Activated CD4-positive, alpha-beta memory T cell treated with anti-CD3 and anti-CD28 coated beads for 36 hours (primary cell): Measurements from ENCODE around the gene FGF1. TPM values are rescaled to one million over a fixed set of nuclear protein-coding genes. Genes with fewer than 3 reads are reported as not detected.
"Not testable (repeated sequence)": the region's sequence is repeated elsewhere in the genome, so short reads cannot be mapped to it uniquely, and the experiment has no call there.

Experiments
- CTCF ChIA-PET: fragments of 350-600 bp; sonication (Branson Sonifier 250); formaldehyde crosslinking; loops from one replicate; lab custom pipeline; 2021; ENCODE audit warnings: antibody characterized with exemption, inconsistent platforms; lab: Charles Lee
- POLR2A ChIA-PET: fragments of 350-600 bp; sonication (Branson Sonifier 250); formaldehyde crosslinking; loops from one replicate; lab custom pipeline; 2021; ENCODE audit warnings: antibody characterized with exemption; lab: Charles Lee
- DNase-seq: peaks from one replicate; pipeline ENCODE4 v3.0.0-alpha.2; 2020
- H3K27ac Mint-ChIP-seq: one replicate; pipeline ENCODE4 v1.8.0; 2021; ENCODE audit warnings: mixed read lengths
- H3K27me3 Mint-ChIP-seq: one replicate; pipeline ENCODE4 v1.8.0; 2021; ENCODE audit warnings: mixed read lengths
- H3K36me3 Mint-ChIP-seq: one replicate; pipeline ENCODE4 v1.8.0; 2021; ENCODE audit warnings: mixed read lengths
- H3K4me1 Mint-ChIP-seq: one replicate; pipeline ENCODE4 v1.8.0; 2021; ENCODE audit warnings: low read depth, mixed read lengths
- H3K4me3 Mint-ChIP-seq: one replicate; pipeline ENCODE4 v1.8.0; 2021; ENCODE audit warnings: mild to moderate bottlenecking, mixed read lengths
- H3K9me3 Mint-ChIP-seq: one replicate; pipeline ENCODE4 v1.8.0; 2021; ENCODE audit warnings: mixed read lengths
- intact Hi-C: fragments of 100-400 bp; cut with micrococcal nuclease; formaldehyde crosslinking; loops from one replicate; pipeline ENCODE4 v1.15.1; 2023
- total RNA-seq, 2 experiments: library from RNA; stranded (reverse); gene quantifications; one replicate each; pipeline ENCODE4 v1.2.3, GENCODE V29; 2021

The FGF1 gene
- total RNA-seq, 2 experiments from 2014 or later: not detected

DNA sequence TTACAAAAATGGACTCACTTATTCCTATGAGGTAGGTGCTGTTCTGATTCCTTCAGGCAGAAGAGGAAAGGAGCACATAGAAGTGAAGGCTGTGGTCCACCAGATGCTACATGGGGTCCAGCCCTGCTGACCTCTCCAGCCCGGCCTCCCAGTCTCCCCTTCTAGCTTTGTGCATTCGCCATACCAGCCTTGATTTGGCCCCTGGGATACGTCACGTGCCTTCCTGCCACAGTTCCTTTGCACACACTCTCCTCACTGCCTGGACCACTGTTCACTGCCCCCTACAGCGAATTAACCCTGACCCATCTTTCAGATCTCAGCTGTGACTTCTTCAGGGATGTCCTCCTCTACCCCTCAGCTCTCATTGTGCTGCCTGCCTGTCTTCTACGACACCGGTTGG lies 32.6 kb downstream of the FGF1 start:
- no peaks in the 10 kb centered on the region for H3K4me1 Mint-ChIP-seq
- POLR2A ChIA-PET: no interaction called here
- intact Hi-C loops: no loop called here
- peaks cover 3% of the 10 kb centered on the region for H3K27me3 Mint-ChIP-seq
- H3K27ac Mint-ChIP-seq: no peak overlapping the region
- no peaks in the 10 kb centered on the region for H3K36me3 Mint-ChIP-seq
- DNase-seq: no peak
- CTCF ChIA-PET: interaction anchor here (1.3 to 5.3 kb wide), 5 partner anchors 15 to 66 kb away, joined by 3 to 100 read pairs (median 18); no protein-coding TSS in a partner anchor
- H3K9me3 Mint-ChIP-seq: no peaks in the 10 kb centered on the region
- H3K4me3 Mint-ChIP-seq: no peak overlapping the region

DNA sequence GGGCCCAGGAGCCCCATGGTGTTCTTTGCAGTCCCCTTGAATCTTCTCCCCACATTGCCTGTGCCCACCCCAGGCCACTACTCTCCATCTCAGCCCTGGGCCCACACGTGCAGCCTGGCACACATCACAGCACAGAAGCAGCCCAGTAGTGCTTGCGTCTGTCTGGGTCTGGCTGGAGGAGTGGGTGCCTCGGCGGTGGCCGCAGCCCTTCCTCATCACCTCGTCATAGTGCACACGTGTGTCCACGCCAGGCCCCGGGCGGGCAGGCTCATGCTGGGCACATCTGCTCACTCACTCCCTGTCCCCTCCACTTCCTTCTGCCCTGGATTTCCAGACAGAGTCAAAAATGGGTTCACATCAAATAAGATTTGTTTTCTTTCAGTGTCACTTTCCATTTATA lies 33.3 kb downstream of the FGF1 start:
- Mint-ChIP-seq H3K9me3 (no peaks in the 10 kb centered on the region), H3K4me3 (no peak overlapping the region), H3K4me1 (no peaks in the 10 kb centered on the region), H3K36me3 (no peaks in the 10 kb centered on the region), H3K27ac (no peak overlapping the region), H3K27me3 (peaks cover 3% of the 10 kb centered on the region)
- POLR2A ChIA-PET: no interaction called here
- CTCF ChIA-PET: interaction anchor here (5.3 kb wide), 1 partner anchor 46 kb away, joined by 100 read pairs; no protein-coding TSS in a partner anchor
- DNase-seq: no peak
- intact Hi-C loops: no loop called here

DNA sequence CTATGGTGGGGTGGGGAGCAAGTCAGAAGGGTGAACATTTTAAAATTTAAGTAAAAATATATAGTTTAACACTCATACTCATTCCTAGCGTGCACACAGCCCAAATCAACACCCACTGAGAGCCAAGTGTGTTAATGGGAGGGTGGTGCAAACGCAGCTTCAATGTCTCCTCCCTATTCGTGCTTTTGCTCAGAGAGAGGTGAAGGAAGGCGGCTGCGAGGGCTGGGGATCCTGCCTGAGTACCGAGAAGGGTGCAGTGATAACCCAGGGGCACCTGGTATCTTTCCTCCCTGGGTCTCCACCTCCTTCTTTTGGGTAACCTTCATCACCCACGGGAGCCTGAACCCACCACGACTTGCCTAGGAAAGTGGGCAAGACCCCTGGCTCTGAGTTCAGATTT lies 35.0 kb downstream of the FGF1 start:
- no peak for DNase-seq
- CTCF ChIA-PET: interaction anchor here (1.3 kb wide), 1 partner anchor 48 kb away, joined by 3 read pairs; no protein-coding TSS in a partner anchor
- H3K36me3 Mint-ChIP-seq: no peaks in the 10 kb centered on the region
- peaks cover 3% of the 10 kb centered on the region for H3K27me3 Mint-ChIP-seq
- no peaks in the 10 kb centered on the region for H3K4me1 Mint-ChIP-seq
- H3K9me3 Mint-ChIP-seq: no peaks in the 10 kb centered on the region
- intact Hi-C loops: no loop called here
- H3K4me3 Mint-ChIP-seq: no peak overlapping the region
- H3K27ac Mint-ChIP-seq: no peak overlapping the region
- POLR2A ChIA-PET: no interaction called here

DNA sequence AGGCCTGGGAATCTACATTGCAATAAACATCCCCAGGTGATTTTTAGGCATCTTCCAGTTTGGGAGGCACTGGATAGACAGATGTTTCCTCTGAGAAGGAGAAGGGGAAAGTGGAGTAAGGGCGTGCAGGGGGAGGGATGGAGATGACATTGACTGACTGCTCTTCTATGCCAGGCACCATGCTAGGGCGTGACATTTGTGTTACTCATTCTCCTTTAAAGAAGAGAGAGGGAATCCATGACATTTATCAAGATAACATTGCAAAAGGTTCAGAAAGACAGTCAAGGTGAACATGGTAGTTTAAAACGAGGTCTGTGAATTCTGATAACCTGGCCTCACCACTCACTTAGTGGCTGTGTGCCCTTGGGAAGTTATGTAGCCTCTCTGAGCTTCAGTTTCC lies 35.8 kb downstream of the FGF1 start:
- Mint-ChIP-seq H3K27me3 (peaks cover 2% of the 10 kb centered on the region), H3K4me3 (no peak overlapping the region), H3K9me3 (no peaks in the 10 kb centered on the region), H3K27ac (no peak overlapping the region), H3K4me1 (no peaks in the 10 kb centered on the region), H3K36me3 (no peaks in the 10 kb centered on the region)
- POLR2A ChIA-PET: no interaction called here
- DNase-seq: no peak
- intact Hi-C loops: no loop called here
- CTCF ChIA-PET: no interaction called here

DNA sequence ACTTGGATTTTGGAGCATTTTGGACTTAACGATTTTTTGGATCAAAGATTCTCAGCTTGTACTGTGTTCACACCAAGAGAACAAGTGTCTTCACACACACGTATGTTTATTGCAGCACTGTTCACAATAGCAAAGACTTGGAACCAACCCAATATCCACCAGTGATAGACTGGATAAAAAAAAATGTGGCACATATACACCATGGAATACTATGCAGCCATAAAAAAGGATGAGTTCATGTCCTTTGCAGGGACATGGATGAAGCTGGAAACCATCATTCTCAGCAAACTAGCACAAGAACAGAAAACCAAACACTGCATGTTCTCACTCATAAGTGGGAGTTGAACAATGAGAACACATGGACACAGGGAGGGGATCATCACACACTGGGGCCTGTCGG lies 37.8 kb downstream of the FGF1 start:
- H3K36me3 Mint-ChIP-seq, H3K27me3 Mint-ChIP-seq, H3K4me3 Mint-ChIP-seq, H3K9me3 Mint-ChIP-seq, POLR2A ChIA-PET, H3K27ac Mint-ChIP-seq, DNase-seq, intact Hi-C loops, CTCF ChIA-PET, H3K4me1 Mint-ChIP-seq: not testable (repeated sequence)

DNA sequence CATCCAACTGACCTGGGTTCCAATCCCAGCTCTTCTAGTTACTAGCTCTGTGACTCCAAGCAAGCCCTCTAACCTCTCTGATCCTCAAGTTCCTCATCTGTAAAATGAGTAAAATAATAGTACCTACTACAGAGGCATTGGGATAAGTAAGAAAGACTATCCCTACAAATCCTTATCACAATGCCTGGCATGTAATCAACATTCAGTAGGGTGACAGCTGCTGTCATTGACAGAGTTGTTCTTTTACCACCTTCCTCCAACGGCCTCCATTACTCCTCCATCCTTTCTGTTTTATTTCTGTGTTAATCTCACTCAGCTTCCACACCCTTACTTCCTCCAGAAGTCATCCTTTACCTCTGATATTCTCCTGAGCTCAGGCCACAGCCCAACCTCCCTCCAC lies 40.4 kb downstream of the FGF1 start:
- DNase-seq: no peak
- CTCF ChIA-PET: interaction anchor here (1.0 to 4.6 kb wide), 4 partner anchors 10 to 68 kb away, joined by 3 to 39 read pairs (median 9); no protein-coding TSS in a partner anchor
- POLR2A ChIA-PET: no interaction called here

DNA sequence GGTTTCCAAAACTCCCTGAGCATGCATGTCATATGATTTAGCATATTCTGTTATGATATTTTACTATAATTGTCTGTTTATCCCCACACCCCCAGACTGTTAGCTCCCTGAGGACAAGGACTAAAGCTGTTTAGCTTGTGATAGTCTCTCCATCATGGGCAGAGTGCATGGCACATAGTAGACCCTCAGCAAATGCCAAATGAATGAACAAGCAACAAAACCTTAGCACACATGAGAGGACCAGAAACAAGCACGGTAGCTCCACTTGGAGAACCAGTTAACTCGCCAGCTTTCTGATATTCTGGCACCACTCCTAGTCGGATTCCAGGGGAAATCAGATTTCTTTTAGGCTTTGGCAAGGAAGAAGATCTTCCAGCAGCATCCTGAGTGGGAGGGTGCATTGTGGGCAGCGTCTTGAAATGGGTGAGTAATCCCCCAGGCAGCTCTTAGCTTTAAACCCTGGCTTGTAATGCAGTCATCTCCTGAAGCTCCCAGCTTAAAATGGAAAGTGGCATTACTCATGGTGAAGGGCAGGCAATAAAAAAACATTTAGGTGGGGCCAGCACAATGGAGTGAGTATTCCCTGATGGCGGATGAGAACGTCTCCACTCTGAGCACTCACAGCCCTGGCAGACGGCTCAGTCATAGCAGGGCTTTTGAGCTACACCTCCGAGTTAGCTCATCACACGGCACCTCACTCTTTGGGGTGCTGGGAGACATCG lies 41.1 kb downstream of the FGF1 start:
- Mint-ChIP-seq H3K4me1 (no peaks in the 10 kb centered on the region), H3K36me3 (no peaks in the 10 kb centered on the region), H3K27ac (no peak overlapping the region), H3K9me3 (no peaks in the 10 kb centered on the region), H3K4me3 (no peak overlapping the region), H3K27me3 (peaks cover 3% of the 10 kb centered on the region)
- POLR2A ChIA-PET: no interaction called here
- intact Hi-C loops: no loop called here
- no peak for DNase-seq
- CTCF ChIA-PET: interaction anchor here (1.0 to 4.6 kb wide), 5 partner anchors 10 to 68 kb away, joined by 3 to 39 read pairs (median 7); no protein-coding TSS in a partner anchor

More for the DNA sequence above, 40.4 kb downstream of the FGF1 start:
- intact Hi-C loops: no loop called here
- no peak overlapping the region for H3K4me3 Mint-ChIP-seq
- no peaks in the 10 kb centered on the region for H3K9me3 Mint-ChIP-seq
- no peaks in the 10 kb centered on the region for H3K4me1 Mint-ChIP-seq
- H3K27ac Mint-ChIP-seq: no peak overlapping the region
- peaks cover 3% of the 10 kb centered on the region for H3K27me3 Mint-ChIP-seq
- H3K36me3 Mint-ChIP-seq: no peaks in the 10 kb centered on the region

DNA sequence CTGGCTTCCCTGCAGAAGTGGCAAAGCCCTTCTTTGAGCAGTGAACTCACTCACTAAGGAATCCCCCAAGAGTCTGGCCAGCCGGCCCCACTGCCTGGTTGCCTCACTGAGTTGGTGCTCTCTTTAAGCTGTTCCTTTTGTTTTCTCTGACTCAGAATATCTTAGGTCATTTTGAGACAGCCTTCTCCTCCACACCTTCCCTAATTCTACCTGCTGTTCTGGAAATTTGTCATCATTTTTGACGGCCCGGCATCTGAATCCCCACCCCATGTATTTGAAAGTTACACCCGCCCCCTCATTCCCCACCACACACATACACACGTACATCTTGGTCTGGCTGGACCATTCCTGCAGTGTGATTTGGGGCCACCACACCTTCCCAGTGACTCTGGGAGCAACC lies 41.8 kb downstream of the FGF1 start:
- intact Hi-C loops: no loop called here
- Mint-ChIP-seq H3K36me3 (no peaks in the 10 kb centered on the region), H3K4me3 (no peak overlapping the region), H3K27me3 (peaks cover 3% of the 10 kb centered on the region), H3K27ac (no peak overlapping the region), H3K9me3 (no peaks in the 10 kb centered on the region), H3K4me1 (peaks cover 2% of the 10 kb centered on the region)
- ChIA-PET CTCF (interaction anchor here (1.3 to 4.6 kb wide), 4 partner anchors 11 to 69 kb away, joined by 3 to 39 read pairs (median 9); no protein-coding TSS in a partner anchor), POLR2A (no interaction called here)
- DNase-seq: no peak

DNA sequence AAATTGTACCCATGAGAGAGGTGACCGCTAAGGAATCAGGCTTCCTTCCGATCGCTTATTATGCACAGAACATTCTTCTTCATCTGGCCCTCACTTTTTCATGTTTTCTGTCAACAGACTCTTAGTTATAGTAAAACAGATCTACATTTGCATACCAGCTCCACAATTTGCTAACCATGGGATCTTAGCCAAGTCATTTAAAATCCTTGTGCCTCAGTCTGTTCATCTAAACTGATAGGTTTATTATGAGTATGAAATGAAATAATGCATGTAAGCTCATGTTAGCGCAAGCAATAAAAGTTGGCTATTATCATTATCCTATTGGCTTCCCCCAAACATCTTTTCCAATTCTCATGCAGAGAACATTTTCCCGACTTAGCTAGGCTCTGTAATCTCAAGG lies 42.3 kb downstream of the FGF1 start:
- H3K36me3 Mint-ChIP-seq: no peaks in the 10 kb centered on the region

DNA sequence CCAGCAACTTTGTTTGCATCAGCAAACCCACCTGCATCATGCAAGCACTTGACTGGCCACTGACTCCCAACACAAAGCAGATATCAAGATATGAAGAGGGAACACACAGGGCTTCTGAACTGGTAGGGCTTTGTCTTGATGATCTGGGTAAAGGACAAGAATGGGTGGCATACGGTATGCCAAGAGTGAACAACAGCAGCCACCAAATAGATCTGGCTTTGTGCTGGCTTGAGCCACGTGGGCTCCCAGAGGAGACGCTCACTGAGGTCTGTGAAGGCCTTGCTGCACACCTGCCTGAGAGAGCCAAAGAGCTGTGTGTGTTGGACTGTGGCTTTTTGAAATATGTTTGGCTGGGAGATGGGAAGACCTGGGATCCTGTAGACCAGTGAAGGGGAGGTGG lies 43.5 kb downstream of the FGF1 start:
- Mint-ChIP-seq H3K9me3 (no peaks in the 10 kb centered on the region), H3K27ac (no peak overlapping the region), H3K4me3 (no peak overlapping the region), H3K36me3 (no peaks in the 10 kb centered on the region), H3K27me3 (peaks cover 4% of the 10 kb centered on the region), H3K4me1 (peaks cover 2% of the 10 kb centered on the region)
- CTCF ChIA-PET: interaction anchor here (1.1 to 4.6 kb wide), 2 partner anchors 9 to 13 kb away, joined by 3 to 39 read pairs; no protein-coding TSS in a partner anchor
- POLR2A ChIA-PET: no interaction called here
- DNase-seq: no peak
- intact Hi-C loops: no loop called here

More for the DNA sequence above, 42.3 kb downstream of the FGF1 start:
- Mint-ChIP-seq H3K27ac (no peak overlapping the region), H3K27me3 (peaks cover 3% of the 10 kb centered on the region), H3K9me3 (no peaks in the 10 kb centered on the region), H3K4me1 (peaks cover 2% of the 10 kb centered on the region), H3K4me3 (no peak overlapping the region)
- intact Hi-C loops: no loop called here
- DNase-seq: no peak
- POLR2A ChIA-PET: no interaction called here
- CTCF ChIA-PET: interaction anchor here (2.4 to 4.6 kb wide), 2 partner anchors 11 to 55 kb away, joined by 7 to 39 read pairs; no protein-coding TSS in a partner anchor

DNA sequence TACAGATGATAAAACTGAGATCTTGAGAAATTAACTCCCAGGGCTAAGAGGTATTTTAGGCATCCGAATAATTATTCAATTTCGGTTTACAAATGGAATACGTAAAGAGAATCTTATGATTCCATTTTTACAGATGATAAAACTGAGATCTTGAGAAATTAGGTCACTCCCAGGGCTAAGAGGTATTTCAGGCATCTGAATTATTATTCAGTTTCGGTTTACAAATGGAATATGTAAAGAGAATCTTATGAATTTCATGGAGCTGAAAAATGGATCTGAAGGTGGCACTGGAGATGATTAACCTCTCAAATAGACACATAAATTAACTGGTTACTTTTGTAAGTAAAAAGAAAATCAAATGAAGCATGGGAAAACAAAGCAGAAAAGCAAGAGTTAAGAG lies 44.2 kb downstream of the FGF1 start:
- ChIA-PET CTCF (interaction anchor here (1.0 to 4.6 kb wide), 3 partner anchors 10 to 57 kb away, joined by 3 to 39 read pairs (median 3); no protein-coding TSS in a partner anchor), POLR2A (no interaction called here)
- H3K9me3 Mint-ChIP-seq: no peaks in the 10 kb centered on the region
- H3K36me3 Mint-ChIP-seq: no peaks in the 10 kb centered on the region
- H3K4me3 Mint-ChIP-seq: no peak overlapping the region
- DNase-seq: no peak
- H3K4me1 Mint-ChIP-seq: peaks cover 2% of the 10 kb centered on the region
- H3K27ac Mint-ChIP-seq: no peak overlapping the region
- peaks cover 8% of the 10 kb centered on the region for H3K27me3 Mint-ChIP-seq
- intact Hi-C loops: no loop called here

DNA sequence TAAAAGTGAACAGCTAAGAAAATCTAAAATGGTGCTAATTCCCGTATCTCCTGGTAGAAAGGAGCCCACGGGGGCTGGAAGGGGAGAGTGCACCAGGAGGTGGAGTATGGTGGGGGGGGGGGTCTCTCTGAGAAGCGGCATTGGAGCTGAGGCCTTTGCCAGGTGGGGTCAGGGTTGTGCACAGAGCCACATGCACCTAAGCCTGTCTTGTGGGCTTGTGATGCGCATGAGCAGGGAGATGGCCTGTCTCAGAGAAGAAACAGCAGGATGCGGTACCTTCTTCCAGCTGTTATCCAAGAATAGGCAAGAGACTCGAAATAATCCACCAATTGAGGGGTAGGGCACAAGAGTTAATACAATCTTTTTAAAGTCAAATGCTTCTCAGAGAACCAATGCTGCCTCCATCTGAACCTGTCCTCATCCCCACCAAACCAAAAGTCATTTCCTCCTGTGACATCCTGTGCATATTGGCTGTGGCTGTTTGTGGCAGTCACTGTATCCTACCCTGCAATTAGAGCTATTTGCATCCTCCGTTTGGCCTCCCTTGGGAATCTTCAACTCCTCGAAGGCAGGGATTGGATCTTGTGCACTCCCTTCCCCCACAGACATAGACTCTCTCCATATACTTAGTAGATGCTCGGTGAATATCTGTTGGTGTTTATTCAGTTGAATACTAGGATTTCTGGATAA lies 45.4 kb downstream of the FGF1 start:
- H3K4me3 Mint-ChIP-seq: no peak overlapping the region
- intact Hi-C loops: no loop called here
- peaks cover 12% of the 10 kb centered on the region for H3K27me3 Mint-ChIP-seq
- no peak overlapping the region for H3K27ac Mint-ChIP-seq
- ChIA-PET POLR2A (no interaction called here), CTCF (interaction anchor here (1.0 kb wide), 1 partner anchor 58 kb away, joined by 3 read pairs; no protein-coding TSS in a partner anchor)
- H3K36me3 Mint-ChIP-seq: no peaks in the 10 kb centered on the region
- DNase-seq: no peak
- no peaks in the 10 kb centered on the region for H3K9me3 Mint-ChIP-seq
- peaks cover 2% of the 10 kb centered on the region for H3K4me1 Mint-ChIP-seq
